ENCODE results near the gene PNPLA2. TPM values are rescaled to one million over a fixed set of nuclear protein-coding genes. Genes with fewer than 3 reads are reported as not detected.

The PNPLA2 gene
- total RNA-seq, 1 donor from 2014 or later, result 40.5 TPM

- H3K9me3 Mint-ChIP-seq (ENCODE audit: unreplicated experiment), result no peaks in the 10 kb centered on the region
- H3K36me3 Mint-ChIP-seq (ENCODE audit: low read depth, unreplicated experiment), result no peaks in the 10 kb centered on the region
- no peak for TF ChIP-seq CTCF (IDR thresholded peaks at IDR 0.05; ENCODE audit: unreplicated experiment)
- peaks cover 6% of the 10 kb centered on the region for H3K27me3 Mint-ChIP-seq (ENCODE audit: unreplicated experiment)
- H3K27ac Mint-ChIP-seq (ENCODE audit: unreplicated experiment), result no peak overlapping the region
- no peak for DNase-seq (ENCODE audit: low spot score)
- H3K4me3 Mint-ChIP-seq (ENCODE audit: unreplicated experiment), result no peak overlapping the region
- peaks cover 7% of the 10 kb centered on the region for H3K4me1 Mint-ChIP-seq (ENCODE audit: unreplicated experiment)
Measured at GRCh38 chr11:772429-773390, 46.0 kb upstream of the PNPLA2 start.

DNA sequence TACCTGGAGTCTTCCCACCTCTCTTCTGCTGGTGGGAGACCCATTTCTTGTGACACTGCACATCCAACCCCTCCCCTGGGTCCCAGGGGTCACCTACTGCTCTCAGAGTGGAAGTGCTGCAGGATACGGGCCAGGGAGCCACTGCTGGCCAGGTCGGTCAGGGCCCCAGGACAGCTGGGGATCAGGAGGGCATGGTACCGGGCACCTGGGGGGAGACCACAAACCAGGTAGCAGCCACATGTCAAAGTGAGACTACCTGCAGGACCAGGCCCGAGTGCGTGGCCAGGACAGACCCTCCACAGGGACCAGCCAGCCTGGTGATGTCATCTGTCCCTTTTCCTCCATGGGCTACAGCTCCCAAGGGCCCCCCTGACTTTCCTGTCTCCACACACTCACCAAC, 45.3 kb upstream of the PNPLA2 start:
- H3K27me3 Mint-ChIP-seq (ENCODE audit: unreplicated experiment), result peaks cover 6% of the 10 kb centered on the region
- no peak overlapping the region for H3K27ac Mint-ChIP-seq (ENCODE audit: unreplicated experiment)
- TF ChIP-seq CTCF (IDR thresholded peaks at IDR 0.05; ENCODE audit: unreplicated experiment), result no peak
- no peak for DNase-seq (ENCODE audit: low spot score)
- H3K4me1 Mint-ChIP-seq (ENCODE audit: unreplicated experiment), result peaks cover 7% of the 10 kb centered on the region
- H3K36me3 Mint-ChIP-seq (ENCODE audit: low read depth, unreplicated experiment), result no peaks in the 10 kb centered on the region
- H3K9me3 Mint-ChIP-seq (ENCODE audit: unreplicated experiment), result no peaks in the 10 kb centered on the region
- H3K4me3 Mint-ChIP-seq (ENCODE audit: unreplicated experiment), result no peak overlapping the region

DNA sequence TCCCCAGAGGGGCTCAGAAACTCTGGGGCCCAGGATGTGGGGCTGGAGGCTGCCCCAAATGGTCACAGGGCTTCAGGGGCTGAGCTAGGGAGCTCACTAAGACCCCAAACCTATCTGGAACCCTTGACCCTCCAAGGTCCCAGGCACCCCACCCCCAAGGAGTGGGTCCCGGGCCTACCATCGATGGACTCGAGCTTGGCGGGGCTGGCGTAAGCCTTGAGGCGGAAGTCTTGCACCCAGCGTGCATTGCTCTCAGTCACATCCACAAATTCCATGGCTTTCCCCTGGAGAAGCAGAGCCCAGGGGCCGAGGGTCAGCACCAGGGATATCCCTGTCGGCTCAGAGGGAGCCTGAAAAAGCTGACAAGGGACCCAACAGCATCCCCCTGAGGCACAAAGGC, 44.9 kb upstream of the PNPLA2 start:
- no peak overlapping the region for H3K4me3 Mint-ChIP-seq (ENCODE audit: unreplicated experiment)
- H3K9me3 Mint-ChIP-seq (ENCODE audit: unreplicated experiment), result no peaks in the 10 kb centered on the region
- H3K4me1 Mint-ChIP-seq (ENCODE audit: unreplicated experiment), result peaks cover 7% of the 10 kb centered on the region
- no peak for TF ChIP-seq CTCF (IDR thresholded peaks at IDR 0.05; ENCODE audit: unreplicated experiment)
- no peaks in the 10 kb centered on the region for H3K36me3 Mint-ChIP-seq (ENCODE audit: low read depth, unreplicated experiment)
- peaks cover 6% of the 10 kb centered on the region for H3K27me3 Mint-ChIP-seq (ENCODE audit: unreplicated experiment)
- DNase-seq (ENCODE audit: low spot score), result no peak
- no peak overlapping the region for H3K27ac Mint-ChIP-seq (ENCODE audit: unreplicated experiment)

DNA sequence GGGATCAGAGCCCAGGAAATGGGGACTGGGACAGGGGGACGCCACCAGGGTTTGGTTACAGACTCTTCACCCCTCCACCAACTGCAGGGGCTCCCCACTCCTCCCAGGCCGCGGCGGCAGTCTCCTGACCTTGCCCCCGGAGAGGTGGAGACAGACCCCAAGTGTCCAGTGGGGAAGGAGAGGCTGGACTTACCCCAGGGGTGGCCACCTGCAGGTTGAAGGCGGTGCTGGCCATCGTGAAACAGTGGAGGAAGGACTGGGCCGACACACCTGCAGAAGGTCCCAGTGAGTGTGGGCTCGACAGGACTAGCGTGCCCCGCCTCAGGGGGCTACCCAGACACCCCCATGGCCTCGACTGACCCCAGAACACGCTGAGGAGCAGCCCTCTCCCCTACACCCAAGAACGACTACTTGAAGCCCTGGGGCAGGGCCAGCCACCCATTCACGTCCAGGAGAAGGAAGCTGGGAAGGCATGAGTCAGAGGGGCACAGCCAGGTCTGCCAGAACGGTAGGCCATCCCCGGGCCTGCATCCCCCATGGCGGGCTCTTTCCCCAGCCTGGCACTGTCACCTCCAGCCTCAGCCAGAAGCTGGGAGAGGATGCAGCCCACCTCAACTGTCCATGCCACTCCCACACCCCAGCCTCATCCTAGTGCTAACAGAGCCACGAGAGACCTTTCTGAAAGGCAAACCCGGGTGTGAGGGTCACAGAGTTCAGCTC, 43.7 kb upstream of the PNPLA2 start:
- Mint-ChIP-seq H3K27ac (ENCODE audit: unreplicated experiment) (no peak overlapping the region), H3K27me3 (ENCODE audit: unreplicated experiment) (peaks cover 6% of the 10 kb centered on the region), H3K4me3 (ENCODE audit: unreplicated experiment) (no peak overlapping the region), H3K4me1 (ENCODE audit: unreplicated experiment) (peaks cover 7% of the 10 kb centered on the region), H3K9me3 (ENCODE audit: unreplicated experiment) (no peaks in the 10 kb centered on the region), H3K36me3 (ENCODE audit: low read depth, unreplicated experiment) (no peaks in the 10 kb centered on the region)
- DNase-seq (ENCODE audit: low spot score), result no peak
- no peak for TF ChIP-seq CTCF (IDR thresholded peaks at IDR 0.05; ENCODE audit: unreplicated experiment)

DNA sequence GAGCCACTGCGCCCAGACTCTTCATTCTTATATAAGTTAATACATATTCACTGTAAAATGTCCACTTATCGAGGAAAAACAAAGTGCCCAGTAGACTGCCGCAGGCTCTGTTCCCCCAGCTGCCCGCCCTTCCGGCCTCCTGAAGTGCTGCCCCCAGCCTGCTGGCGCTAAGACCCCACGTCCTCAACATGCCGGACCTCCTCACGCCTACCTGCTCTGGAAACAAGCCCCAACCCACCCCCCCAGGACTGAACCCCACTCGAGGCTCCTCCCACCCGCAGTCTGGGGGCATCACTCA, 42.5 kb upstream of the PNPLA2 start:
- no peak for TF ChIP-seq CTCF (IDR thresholded peaks at IDR 0.05; ENCODE audit: unreplicated experiment)
- Mint-ChIP-seq H3K9me3 (ENCODE audit: unreplicated experiment) (no peaks in the 10 kb centered on the region), H3K27me3 (ENCODE audit: unreplicated experiment) (peaks cover 6% of the 10 kb centered on the region)

More for the DNA sequence above, 42.5 kb upstream of the PNPLA2 start:
- Mint-ChIP-seq H3K4me3 (ENCODE audit: unreplicated experiment) (peak overlapping the region; percentile 94), H3K27ac (ENCODE audit: unreplicated experiment) (no peak overlapping the region), H3K4me1 (ENCODE audit: unreplicated experiment) (peaks cover 9% of the 10 kb centered on the region), H3K36me3 (ENCODE audit: low read depth, unreplicated experiment) (peaks cover 3% of the 10 kb centered on the region)
- DNase-seq (ENCODE audit: low spot score), result no peak
